Fibroblast of lung (primary cell): ENCODE measurements around the gene RASSF5. TPM values are rescaled to one million over a fixed set of nuclear protein-coding genes. Genes with fewer than 3 reads are reported as not detected.

Experiments
- DNase-seq, 2 donors: peaks; one replicate each; pipeline versions ENCODE4 v3.0.0 to v3.0.0-alpha.2; 2010; ENCODE audit warnings: low read depth in 2 of 2
- H2AFZ ChIP-seq: 2 replicates; pipeline ENCODE4 v1.5.1; 2012; ENCODE audit warnings: low read length, control low read depth, inconsistent platforms
- H3K27ac ChIP-seq: 2 replicates; pipeline ENCODE4 v1.5.1; 2011; ENCODE audit warnings: low read length, control low read depth; ENCODE audit not compliant: insufficient read depth
- H3K27me3 ChIP-seq: 2 replicates; pipeline ENCODE4 v1.5.1; 2011; ENCODE audit warnings: mild to moderate bottlenecking, low read length; ENCODE audit not compliant: control insufficient read depth, insufficient read depth
- H3K36me3 ChIP-seq: 2 replicates; pipeline ENCODE4 v1.5.1; 2011; ENCODE audit warnings: low read length; ENCODE audit not compliant: control insufficient read depth, insufficient read depth
- H3K4me1 ChIP-seq: 2 replicates; pipeline ENCODE4 v1.5.1; 2011; ENCODE audit warnings: low read length; ENCODE audit not compliant: control insufficient read depth, insufficient read depth; ENCODE audit errors: extremely low read depth
- H3K4me2 ChIP-seq: 2 replicates; pipeline ENCODE4 v1.5.1; 2011; ENCODE audit warnings: low read length, control low read depth; ENCODE audit not compliant: insufficient read depth; ENCODE audit errors: extremely low read depth
- H3K4me3 ChIP-seq, 4 experiments: fragments of 200-600 bp in 1 of 4; sonication (generic) in 1 of 4; replicated peaks in 1 of 4; 2 replicates each; pipeline ENCODE4 v1.5.1; 2011 to 2016; ENCODE audit warnings: low read length in 4 of 4, low read depth in 3 of 4, mild to moderate bottlenecking in 3 of 4, control low read depth in 2 of 4, inconsistent platforms in 1 of 4, mixed read lengths in 1 of 4; ENCODE audit not compliant: insufficient read depth in 1 of 4; ENCODE audit errors: control extremely low read depth in 1 of 4
- H3K79me2 ChIP-seq: 2 replicates; pipeline ENCODE4 v1.5.1; 2012; ENCODE audit warnings: mild to moderate bottlenecking, low read length, inconsistent platforms; ENCODE audit not compliant: control insufficient read depth, insufficient read depth
- H3K9ac ChIP-seq: 2 replicates; pipeline ENCODE4 v1.5.1; 2011; ENCODE audit warnings: mild to moderate bottlenecking, low read length, control low read depth; ENCODE audit not compliant: insufficient read depth
- H3K9me3 ChIP-seq: 2 replicates; pipeline ENCODE4 v1.5.1; 2012; ENCODE audit warnings: low read depth, low read length; ENCODE audit not compliant: control insufficient read depth, insufficient read depth
- H4K20me1 ChIP-seq: 2 replicates; pipeline ENCODE4 v1.5.1; 2011; ENCODE audit warnings: low read length; ENCODE audit not compliant: control insufficient read depth, insufficient read depth; ENCODE audit errors: extremely low read depth
- CTCF ChIP-seq, 2 donors: IDR thresholded peaks in 1 of 2; conservative IDR thresholded peaks in 1 of 2; 1 replicate in 1 of 2; 2 replicates in 1 of 2; pipeline ENCODE4 v1.5.1; 2011 to 2012; ENCODE audit warnings: low read length in 2 of 2, control low read depth in 1 of 2, inconsistent platforms in 1 of 2, low read depth in 1 of 2, mild to moderate bottlenecking in 1 of 2
- EZH2 ChIP-seq: IDR thresholded peaks from 2 replicates; pipeline ENCODE4 v1.5.1; 2012; ENCODE audit warnings: low read length, control low read depth, mild to moderate bottlenecking; ENCODE audit errors: missing control alignments
- polyA plus RNA-seq, 2 donors: library from polyadenylated mRNA; depleted of rRNA in 1 of 2; stranded (reverse) in 1 of 2; unstranded in 1 of 2; fragments of >200 nt; gene quantifications; 2 replicates each; pipeline ENCODE4 v1.2.1, GENCODE V29; 2011 to 2012; ENCODE audit warnings: missing spikeins in 1 of 2
- total RNA-seq: library from RNA; depleted of rRNA; stranded (reverse); fragments of >200 nt; gene quantifications from 2 replicates; pipeline ENCODE4 v1.2.1, GENCODE V29; 2014

The RASSF5 gene
- total and polyA plus RNA-seq, 2 donors (not counting 1 experiment from before 2014, with no cell fraction given): 1.3 to 3.0 TPM

GRCh38 chr1:206502403-206502802 lies 4.9 kb upstream of the RASSF5 start:
- TF ChIP-seq CTCF (conservative IDR thresholded peaks at IDR 0.05 in 1 of 2, IDR thresholded peaks at IDR 0.05 in 1 of 2; ENCODE audit: low read depth in 1 of 2, low read length in 2 of 2) (no peak), EZH2 (no peak)
- Histone ChIP-seq H3K36me3 (no peaks in the 10 kb centered on the region), H4K20me1 (no peaks in the 10 kb centered on the region), H3K4me1 (peaks cover 25% of the 10 kb centered on the region), H3K9me3 (no peaks in the 10 kb centered on the region), H2AFZ (no peak overlapping the region), H3K79me2 (no peaks in the 10 kb centered on the region), H3K27me3 (peaks cover 2% of the 10 kb centered on the region), H3K9ac (no peak overlapping the region), H3K27ac (no peak overlapping the region), H3K4me3 (no peak overlapping the region), H3K4me2 (no peak overlapping the region)
- DNase-seq: no peak

- H3K36me3 ChIP-seq: no peaks in the 10 kb centered on the region
- H3K79me2 ChIP-seq: no peaks in the 10 kb centered on the region
- peaks cover 2% of the 10 kb centered on the region for H3K27me3 ChIP-seq
- H4K20me1 ChIP-seq: no peaks in the 10 kb centered on the region
- H2AFZ ChIP-seq: no peak overlapping the region
- no peak overlapping the region for H3K4me3 ChIP-seq
- H3K4me1 ChIP-seq: peaks cover 25% of the 10 kb centered on the region
- H3K9ac ChIP-seq: no peak overlapping the region
- H3K4me2 ChIP-seq: no peak overlapping the region
- DNase-seq: no peak
- H3K9me3 ChIP-seq: no peaks in the 10 kb centered on the region
- no peak for TF ChIP-seq EZH2
- TF ChIP-seq CTCF (conservative IDR thresholded peaks at IDR 0.05 in 1 of 2, IDR thresholded peaks at IDR 0.05 in 1 of 2; ENCODE audit: low read depth in 1 of 2, low read length in 2 of 2): no peak
- no peak overlapping the region for H3K27ac ChIP-seq
Observed at GRCh38 chr1:206502812-206503211, 4.5 kb upstream of the RASSF5 start.

- no peak overlapping the region for H3K9ac ChIP-seq
- H3K36me3 ChIP-seq: no peaks in the 10 kb centered on the region
- peak; percentile 97 to 99 for DNase-seq
- H3K9me3 ChIP-seq: no peaks in the 10 kb centered on the region
- peaks cover 2% of the 10 kb centered on the region for H3K27me3 ChIP-seq
- no peaks in the 10 kb centered on the region for H3K79me2 ChIP-seq
- TF ChIP-seq EZH2 (no peak), CTCF (conservative IDR thresholded peaks at IDR 0.05 in 1 of 2, IDR thresholded peaks at IDR 0.05 in 1 of 2; ENCODE audit: low read depth in 1 of 2, low read length in 2 of 2) (no peak)
- peak overlapping the region; percentile 48 for H3K27ac ChIP-seq
- H2AFZ ChIP-seq: no peak overlapping the region
- no peaks in the 10 kb centered on the region for H4K20me1 ChIP-seq
- H3K4me2 ChIP-seq: no peak overlapping the region
- no peak overlapping the region for H3K4me3 ChIP-seq
- peaks cover 28% of the 10 kb centered on the region for H3K4me1 ChIP-seq
Observed at GRCh38 chr1:206503591-206504362, 3.6 kb upstream of the RASSF5 start.
